HG03045 (cell line): Measurements from ENCODE around the gene NHEJ1.
A peak's percentile ranks its signal among the peaks of the same experiment; 100 is the strongest.

Experiments used
- ATAC-seq: cut with Tn5 transposase; IDR thresholded peaks from one replicate; pipeline ENCODE4 v1.9.1; 2021; ENCODE audit warnings: mild to moderate bottlenecking, moderate library complexity; ENCODE audit not compliant: unreplicated experiment

Gene NHEJ1

DNA sequence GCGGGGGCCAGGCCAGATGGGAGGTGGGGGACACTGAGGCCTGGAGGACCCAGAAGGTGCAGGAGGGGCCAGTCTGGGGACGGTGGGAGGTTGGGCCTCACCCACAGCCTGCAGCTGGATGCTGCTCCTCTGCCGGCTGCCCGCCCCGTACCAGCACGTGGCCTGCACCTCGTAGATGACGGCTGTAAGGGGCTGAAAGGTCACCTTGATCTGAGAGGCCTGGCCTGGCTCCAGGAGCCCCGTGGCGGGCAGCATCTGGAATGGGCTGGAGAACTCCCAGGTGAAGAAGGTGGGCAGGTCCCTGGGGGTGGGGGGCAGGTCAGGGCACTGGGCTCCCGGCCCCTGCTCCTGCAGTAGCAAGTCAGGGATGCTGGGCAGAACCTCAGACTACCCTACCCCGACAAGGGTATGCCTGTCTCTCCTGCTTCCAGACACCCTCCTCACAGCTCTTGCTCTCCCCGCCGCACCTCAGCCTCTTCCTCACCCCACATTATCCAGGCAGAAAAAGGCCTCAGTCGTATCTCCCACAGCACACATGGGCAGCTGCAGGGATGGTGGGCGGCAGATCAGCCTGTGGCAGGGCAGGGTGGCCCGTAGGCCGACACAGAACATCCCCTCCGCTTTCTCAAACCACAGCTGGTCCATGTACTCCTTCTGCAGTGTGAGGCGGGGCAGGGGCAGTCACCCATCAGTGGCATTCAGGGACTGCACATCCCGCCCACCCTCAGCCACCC, 129.4 kb downstream of the NHEJ1 start:
- ATAC-seq: no peak

DNA sequence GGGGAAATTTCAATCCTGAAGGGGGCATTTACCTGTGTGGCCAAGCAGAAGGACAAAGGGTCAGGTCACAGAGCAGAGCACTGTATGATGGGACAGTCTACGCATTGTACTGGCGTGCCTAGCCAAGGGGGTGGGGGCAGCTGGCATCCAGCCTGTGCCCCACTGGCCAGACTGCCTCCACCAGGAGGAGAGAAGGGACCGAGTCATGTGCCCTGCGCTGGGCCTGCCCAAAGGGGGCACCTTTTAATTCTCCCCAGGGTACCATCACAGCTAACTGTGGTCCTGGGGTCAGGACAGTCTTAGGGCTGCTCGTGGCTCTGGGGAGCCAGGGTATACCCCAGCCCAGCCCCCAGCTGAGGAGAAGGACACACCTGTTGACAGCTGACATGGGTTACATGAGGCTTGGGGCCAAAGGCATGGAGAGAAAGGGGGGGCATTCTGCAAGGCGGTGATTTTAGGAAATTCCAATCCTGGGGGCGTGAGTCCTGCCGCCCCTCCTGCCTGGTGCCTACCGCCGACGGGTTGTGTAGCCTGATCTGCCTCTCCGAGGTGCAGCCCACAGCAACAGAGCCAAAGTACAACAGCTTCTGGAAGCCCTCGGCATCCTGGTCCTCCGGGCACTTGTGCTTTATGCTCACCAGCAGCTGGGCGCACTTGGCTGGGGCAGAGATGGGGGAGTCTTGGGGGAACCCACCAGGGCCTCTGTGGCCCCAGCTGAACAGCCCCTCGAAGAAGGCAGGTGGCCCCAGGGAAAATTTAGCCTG, 130.3 kb downstream of the NHEJ1 start:
- ATAC-seq: no peak

DNA sequence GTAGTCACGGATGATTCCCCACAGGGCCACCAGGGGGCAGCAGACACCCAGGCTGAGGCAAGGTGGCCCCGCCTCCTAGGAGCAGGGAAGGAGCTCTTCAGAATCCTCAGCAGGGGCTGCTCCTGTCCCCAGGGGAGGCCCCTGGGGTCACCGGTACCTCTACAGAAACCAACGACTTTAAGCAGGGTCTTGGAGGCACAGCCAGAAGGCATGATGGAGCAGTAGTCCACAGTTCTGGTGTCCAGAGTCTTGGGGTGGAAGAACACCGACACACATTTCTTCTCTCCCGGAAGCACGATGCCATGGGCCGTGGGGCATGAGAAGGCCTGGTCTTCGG, 130.8 kb downstream of the NHEJ1 start:
- ATAC-seq: peak; percentile 63

GRCh38 chr2:219028996-219029828, 131.4 kb downstream of the NHEJ1 start:
- no peak for ATAC-seq

DNA sequence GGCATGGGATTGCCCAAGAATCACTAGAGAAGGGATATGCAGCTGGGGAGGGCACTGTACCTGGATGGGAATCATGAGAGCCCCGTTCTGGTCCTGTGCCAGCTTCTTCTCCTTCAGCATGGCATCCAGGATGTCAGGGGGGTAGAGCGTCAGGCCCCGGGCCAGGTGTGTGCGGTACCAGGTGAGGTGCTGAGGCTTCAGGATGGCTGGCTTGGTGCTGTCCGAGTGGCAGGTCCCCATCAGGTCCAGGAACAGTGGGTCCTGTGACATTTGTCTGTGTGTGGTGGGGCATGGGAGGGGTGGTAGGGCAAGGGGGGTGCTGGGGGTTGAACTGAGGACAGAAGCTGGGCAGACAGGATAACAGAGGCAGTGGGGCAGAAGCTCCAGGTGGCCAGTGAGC, 132.5 kb downstream of the NHEJ1 start:
- no peak for ATAC-seq

GRCh38 chr2:219027511-219028055, 133.0 kb downstream of the NHEJ1 start:
- ATAC-seq: no peak

DNA sequence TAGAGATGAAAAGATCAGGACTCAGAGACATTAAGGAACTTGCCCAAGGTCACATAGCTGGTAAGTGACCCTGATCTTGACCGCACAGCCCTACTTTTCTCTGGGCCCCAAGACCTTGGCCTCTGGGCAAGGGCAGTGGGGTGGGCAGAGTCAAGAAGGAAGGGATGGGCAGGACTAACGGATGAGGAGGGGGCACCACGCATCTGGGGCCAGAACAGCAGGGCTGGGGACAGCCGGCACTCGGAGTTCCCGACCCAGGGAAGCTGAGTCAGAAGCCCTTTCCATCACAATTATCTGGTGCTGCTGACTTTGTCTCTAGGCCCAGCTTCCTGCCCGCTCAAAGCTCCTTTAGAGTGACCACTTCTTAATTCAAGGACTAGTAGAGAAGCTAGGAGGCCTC, 133.7 kb downstream of the NHEJ1 start:
- ATAC-seq: no peak

- ATAC-seq: no peak
These were observed 134.7 kb downstream of the NHEJ1 start for GRCh38 chr2:219025637-219026585.
